ENCODE data around the gene PXMP2. TPM values are rescaled to one million over a fixed set of nuclear protein-coding genes. Genes with fewer than 3 reads are reported as not detected.
"Not testable (repeated sequence)": the region's sequence is repeated elsewhere in the genome, so short reads cannot be mapped to it uniquely, and the experiment has no call there.

PXMP2 gene
- total RNA-seq, 8 experiments from 2014 or later, result 11.5 to 38.0 (median 19.7) TPM

DNA sequence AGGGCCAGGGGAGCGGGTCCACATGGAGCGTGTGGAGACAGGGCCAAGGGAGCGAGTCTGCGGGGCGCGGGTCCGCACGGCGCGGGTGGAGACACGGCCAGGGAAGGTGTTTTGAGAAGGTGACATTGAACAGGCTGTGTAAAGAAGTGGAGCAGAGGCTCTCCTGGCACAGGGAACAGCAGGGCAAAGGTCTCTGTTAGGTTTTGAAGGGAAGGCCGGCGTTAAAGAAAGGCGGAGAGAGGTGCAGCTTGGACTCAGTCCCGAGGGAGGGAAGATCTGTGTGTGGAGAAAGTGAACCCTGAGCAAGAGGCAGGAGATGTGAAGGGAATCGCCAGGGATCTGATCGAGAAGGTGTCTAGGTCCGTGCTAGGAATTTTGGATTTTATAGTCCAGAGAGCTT is 1.8 kb downstream of the PXMP2 start:
- H3K4me1 ChIP-seq (replicated peaks in 1 of 2), result peaks cover 0 to 5% of the 10 kb centered on the region in 2 donors
- no peak overlapping the region for H3K27ac ChIP-seq
- H3K4me3 ChIP-seq, result peak overlapping the region in 1 of 5 donors; percentile 20
- ATAC-seq (replicated peaks in 6 of 8), result no peak
- in situ Hi-C loops (cut with MboI; ENCODE audit: low pct_unique_long_range_greater_than_20kb in 2 of 9, low sequenced_read_pairs in 9 of 9, unreplicated experiment in 9 of 9), result no loop called here
- 20 to 100% (median 65%) methylated on average over 1 to 16 of the region's 18 CpGs for WGBS, 10 experiments

GRCh38 chr12:132690112-132690511 is 2.7 kb downstream of the PXMP2 start:
- H3K27ac ChIP-seq, result no peak overlapping the region
- WGBS, 10 experiments, result 80 to 100% (median 96%) methylated on average over 1 to 8 of the region's 9 CpGs; no CpG with 5 or more reads in 3 of the 10 experiments
- ATAC-seq (replicated peaks in 6 of 8), result no peak
- in situ Hi-C loops (cut with MboI; ENCODE audit: low pct_unique_long_range_greater_than_20kb in 2 of 9, low sequenced_read_pairs in 9 of 9, unreplicated experiment in 9 of 9), result no loop called here
- H3K4me1 ChIP-seq (replicated peaks in 1 of 2), result peaks cover 0 to 5% of the 10 kb centered on the region in 2 donors
- H3K4me3 ChIP-seq, result no peak overlapping the region

GRCh38 chr12:132692030-132692429 is 4.6 kb downstream of the PXMP2 start:
- ATAC-seq (replicated peaks in 6 of 8); H3K4me1 ChIP-seq (replicated peaks in 1 of 2); in situ Hi-C loops (cut with MboI; ENCODE audit: low pct_unique_long_range_greater_than_20kb in 2 of 9, low sequenced_read_pairs in 9 of 9, unreplicated experiment in 9 of 9); H3K4me3 ChIP-seq; H3K27ac ChIP-seq: not testable (repeated sequence)
- WGBS, 10 experiments, result 90% methylated on average over 2 of the region's 3 CpGs; no CpG with 5 or more reads in 9 of the 10 experiments

- 90 to 100% (median 95%) methylated on average over 1 to 2 of the region's 3 CpGs; no CpG with 5 or more reads in 6 of the 10 experiments for WGBS, 10 experiments
- in situ Hi-C loops (cut with MboI; ENCODE audit: low pct_unique_long_range_greater_than_20kb in 2 of 9, low sequenced_read_pairs in 9 of 9, unreplicated experiment in 9 of 9); H3K27ac ChIP-seq: not testable (repeated sequence)
Measured at GRCh38 chr12:132694888-132695287, 7.5 kb downstream of the PXMP2 start.

DNA sequence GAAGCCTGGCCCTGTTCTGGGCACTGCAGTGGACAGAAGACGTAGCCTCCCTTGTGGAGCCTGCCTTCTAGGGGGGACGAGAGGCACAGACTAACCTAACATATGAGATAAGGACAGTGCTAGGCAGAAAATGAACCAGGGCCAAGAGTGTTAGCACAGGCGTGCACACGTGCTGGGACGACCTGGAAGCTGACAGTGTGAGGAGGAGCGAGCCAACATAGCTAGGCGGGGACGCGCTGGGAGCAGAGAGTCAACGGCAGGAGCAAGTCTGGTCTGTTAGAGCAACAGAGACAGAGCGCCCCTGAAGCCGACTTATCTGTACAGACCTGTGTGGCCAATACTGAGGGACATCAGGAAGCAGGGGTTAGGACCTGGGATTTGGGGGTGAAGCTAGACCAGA is 8.0 kb downstream of the PXMP2 start:
- H3K4me3 ChIP-seq, result no peak overlapping the region
- H3K4me1 ChIP-seq (replicated peaks in 1 of 2), result no peaks in the 10 kb centered on the region
- 91 to 100% (median 100%) methylated on average over 1 to 12 of the region's 12 CpGs; no CpG with 5 or more reads in 6 of the 10 experiments for WGBS, 10 experiments
- in situ Hi-C loops (cut with MboI; ENCODE audit: low pct_unique_long_range_greater_than_20kb in 2 of 9, low sequenced_read_pairs in 9 of 9, unreplicated experiment in 9 of 9), result no loop called here
- ATAC-seq (replicated peaks in 6 of 8), result no peak
- H3K27ac ChIP-seq, result no peak overlapping the region

More at GRCh38 chr12:132694888-132695287, 7.5 kb downstream of the PXMP2 start:
- H3K4me3 ChIP-seq; H3K4me1 ChIP-seq (replicated peaks in 1 of 2); ATAC-seq (replicated peaks in 6 of 8): not testable (repeated sequence)

- peak in 2 of 8 experiments; percentile 46 to 71 for ATAC-seq (replicated peaks in 6 of 8)
- Histone ChIP-seq H3K4me1 (replicated peaks in 1 of 2) (no peaks in the 10 kb centered on the region), H3K27ac (no peak overlapping the region), H3K4me3 (no peak overlapping the region)
- WGBS, 10 experiments, result 0 to 100% (median 83%) methylated on average over 1 to 5 of the region's 5 CpGs
- in situ Hi-C loops (cut with MboI; ENCODE audit: low pct_unique_long_range_greater_than_20kb in 2 of 9, low sequenced_read_pairs in 9 of 9, unreplicated experiment in 9 of 9), result no loop called here
Measured at GRCh38 chr12:132698341-132698740, 11.0 kb downstream of the PXMP2 start.

DNA sequence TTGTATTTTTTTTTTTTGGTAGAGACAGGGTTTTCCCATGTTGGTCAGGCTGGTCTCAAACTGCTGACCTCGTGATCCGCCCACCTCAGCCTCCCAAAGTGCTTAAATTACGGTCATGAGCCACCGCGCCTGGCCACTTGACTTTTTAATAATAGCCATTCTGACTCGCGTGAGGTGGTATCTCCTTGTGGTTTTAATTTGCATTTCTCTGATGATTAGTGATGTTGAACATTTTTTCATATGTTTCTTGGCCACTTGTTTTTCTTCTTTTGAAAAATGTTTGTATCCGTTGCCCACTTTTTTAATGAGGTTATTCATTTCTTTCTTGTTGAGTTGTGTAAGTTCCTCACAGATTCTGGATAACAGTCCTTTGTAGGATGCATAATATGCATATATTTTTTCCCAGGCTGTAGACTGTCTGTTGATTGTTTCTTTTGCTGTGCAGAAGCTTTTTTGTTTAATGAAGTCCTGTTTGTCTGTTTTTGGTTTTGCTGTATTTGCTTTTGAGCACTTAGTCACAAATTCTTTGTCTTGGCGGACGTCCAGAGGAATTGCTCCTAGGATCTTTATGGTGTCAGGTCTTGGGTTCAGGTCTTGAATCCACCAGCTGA is 12.9 kb downstream of the PXMP2 start:
- WGBS, 10 experiments, result 29 to 100% (median 89%) methylated on average over 3 to 10 of the region's 10 CpGs; no CpG with 5 or more reads in 1 of the 10 experiments
- in situ Hi-C loops (cut with MboI; ENCODE audit: low pct_unique_long_range_greater_than_20kb in 2 of 9, low sequenced_read_pairs in 9 of 9, unreplicated experiment in 9 of 9), result no loop called here
- ATAC-seq (replicated peaks in 6 of 8), result peak in 3 of 8 experiments; percentile 38 to 66 (median 61)
- no peaks in the 10 kb centered on the region for H3K4me1 ChIP-seq (replicated peaks in 1 of 2)
- H3K27ac ChIP-seq, result no peak overlapping the region
- no peak overlapping the region for H3K4me3 ChIP-seq

- Histone ChIP-seq H3K4me1 (replicated peaks in 1 of 2) (no peaks in the 10 kb centered on the region), H3K27ac (no peak overlapping the region), H3K4me3 (no peak overlapping the region)
- in situ Hi-C loops (cut with MboI; ENCODE audit: low pct_unique_long_range_greater_than_20kb in 2 of 9, low sequenced_read_pairs in 9 of 9, unreplicated experiment in 9 of 9), result no loop called here
- 80 to 100% methylated on average over 1 of the region's 4 CpGs; no CpG with 5 or more reads in 8 of the 10 experiments for WGBS, 10 experiments
- peak in 7 of 8 experiments; percentile 18 to 69 (median 36) for ATAC-seq (replicated peaks in 6 of 8)
Measured at GRCh38 chr12:132702640-132703039, 15.3 kb downstream of the PXMP2 start.

DNA sequence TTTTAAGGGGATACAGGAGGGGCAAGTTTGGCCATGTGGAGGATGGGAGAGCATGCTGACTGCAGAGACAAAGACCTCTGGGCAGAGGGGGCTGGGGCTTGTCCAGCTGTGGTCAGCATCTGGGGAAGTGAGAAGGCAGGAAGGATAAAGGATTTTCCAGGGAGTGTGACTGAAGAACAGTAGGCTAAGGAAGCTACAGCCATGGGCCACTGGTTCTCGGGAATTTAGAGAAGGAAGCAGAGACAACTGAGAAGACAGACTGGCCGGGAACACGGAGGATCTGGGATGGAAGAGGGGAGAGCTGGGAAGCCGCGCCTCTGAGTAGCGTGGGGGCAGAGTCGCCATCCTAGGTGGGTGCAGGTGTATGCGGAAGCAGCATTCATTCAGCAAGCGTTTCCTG is 16.3 kb downstream of the PXMP2 start:
- no peaks in the 10 kb centered on the region for H3K4me1 ChIP-seq (replicated peaks in 1 of 2)
- H3K27ac ChIP-seq, result no peak overlapping the region
- no peak overlapping the region for H3K4me3 ChIP-seq
- WGBS, 10 experiments, result 65 to 100% (median 90%) methylated on average over 1 to 8 of the region's 9 CpGs; no CpG with 5 or more reads in 3 of the 10 experiments
- ATAC-seq (replicated peaks in 6 of 8), result peak in 1 of 8 experiments; percentile 2
- in situ Hi-C loops (cut with MboI; ENCODE audit: low pct_unique_long_range_greater_than_20kb in 2 of 9, low sequenced_read_pairs in 9 of 9, unreplicated experiment in 9 of 9), result no loop called here

- peaks cover 0 to 6% of the 10 kb centered on the region in 2 donors for H3K4me1 ChIP-seq (replicated peaks in 1 of 2)
- H3K27ac ChIP-seq, result no peak overlapping the region
- in situ Hi-C loops (cut with MboI; ENCODE audit: low pct_unique_long_range_greater_than_20kb in 2 of 9, low sequenced_read_pairs in 9 of 9, unreplicated experiment in 9 of 9), result no loop called here
- 67 to 92% (median 82%) methylated on average over 1 to 5 of the region's 6 CpGs; no CpG with 5 or more reads in 6 of the 10 experiments for WGBS, 10 experiments
- H3K4me3 ChIP-seq, result no peak overlapping the region
- no peak for ATAC-seq (replicated peaks in 6 of 8)
Measured at GRCh38 chr12:132707241-132707640, 19.9 kb downstream of the PXMP2 start.

GRCh38 chr12:132708150-132708549 is 20.8 kb downstream of the PXMP2 start:
- Histone ChIP-seq H3K27ac (no peak overlapping the region), H3K4me1 (replicated peaks in 1 of 2) (peaks cover 0 to 6% of the 10 kb centered on the region in 2 donors)

DNA sequence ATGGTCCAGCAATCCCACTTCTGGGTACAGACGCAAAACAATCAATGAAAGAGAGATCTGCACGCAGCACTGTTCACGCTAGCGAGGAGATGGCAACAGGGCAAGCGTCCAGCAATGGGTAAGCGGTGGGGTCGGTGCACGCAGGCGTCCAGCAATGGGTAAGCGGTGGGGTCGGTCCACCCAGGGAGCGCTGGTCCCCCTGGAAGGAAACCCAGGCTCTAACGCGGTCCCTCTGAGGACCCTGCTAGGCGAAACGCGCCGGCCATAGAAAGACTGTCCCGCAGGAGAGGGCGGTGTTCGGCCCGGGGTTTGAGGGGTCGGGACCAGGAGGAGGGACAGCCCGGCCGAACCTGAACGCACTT is 22.6 kb downstream of the PXMP2 start:
- peak; percentile 24 to 51 (median 48) for ATAC-seq (replicated peaks in 6 of 8)
- peak overlapping the region; percentile 28 to 90 for H3K27ac ChIP-seq
- in situ Hi-C loops (cut with MboI; ENCODE audit: low pct_unique_long_range_greater_than_20kb in 2 of 9, low sequenced_read_pairs in 9 of 9, unreplicated experiment in 9 of 9), result no loop called here
- peak overlapping the region; percentile 69 to 91 (median 88) for H3K4me3 ChIP-seq
- WGBS, 10 experiments, result 0 to 9% (median 0%) methylated on average over 2 to 10 of the region's 26 CpGs; no CpG with 5 or more reads in 6 of the 10 experiments
- H3K4me1 ChIP-seq (replicated peaks in 1 of 2), result peaks cover 0 to 6% of the 10 kb centered on the region in 2 donors

More at GRCh38 chr12:132708150-132708549, 20.8 kb downstream of the PXMP2 start:
- 79 to 100% (median 92%) methylated on average over 1 to 2 of the region's 2 CpGs; no CpG with 5 or more reads in 6 of the 10 experiments for WGBS, 10 experiments
- H3K4me3 ChIP-seq, result no peak overlapping the region
- no peak for ATAC-seq (replicated peaks in 6 of 8)
- in situ Hi-C loops (cut with MboI; ENCODE audit: low pct_unique_long_range_greater_than_20kb in 2 of 9, low sequenced_read_pairs in 9 of 9, unreplicated experiment in 9 of 9), result no loop called here

- Histone ChIP-seq H3K27ac (peak within 1 kb of the TSS; percentile 70 to 90), H3K4me3 (peak within 1 kb of the TSS; percentile 69 to 91 (median 88)), H3K4me1 (replicated peaks in 1 of 2) (peaks cover 0 to 6% of the 10 kb centered on the region in 2 donors)
- in situ Hi-C loops (cut with MboI; ENCODE audit: low pct_unique_long_range_greater_than_20kb in 2 of 9, low sequenced_read_pairs in 9 of 9, unreplicated experiment in 9 of 9), result no loop called here
- ATAC-seq (replicated peaks in 6 of 8), result peak; percentile 89 to 96 (median 92)
- WGBS, 10 experiments, result 0 to 1% methylated on average over 15 of the region's 94 CpGs; no CpG with 5 or more reads in 8 of the 10 experiments
Measured at GRCh38 chr12:132710405-132711079, 23.2 kb downstream of the PXMP2 start, which contains the start of gene PGAM5. Gene PGAM5 (plus strand): TSS chr12:132710842. CDS start chr12:132710877, 35 bp downstream.

All from motor neuron (in vitro differentiated cells).